Stimulated activated CD8-positive, alpha-beta memory T cell treated with anti-CD3 and anti-CD28 coated beads, Interleukin-4, amount 100 ng/mL, for 24 hours (primary cell): ENCODE results near the gene MAML3.

Experiments used
- DNase-seq: peaks from one replicate; pipeline ENCODE4 v3.0.0-alpha.2; 2020; ENCODE audit warnings: low read depth

The MAML3 gene

GRCh38 chr4:140046016-140046415 lies 108.0 kb downstream of the MAML3 start:
- DNase-seq, result no peak

- DNase-seq, result no peak
These were observed 109.6 kb downstream of the MAML3 start for GRCh38 chr4:140044337-140044902.

GRCh38 chr4:140042634-140043033 lies 111.3 kb downstream of the MAML3 start:
- DNase-seq, result no peak

- no peak for DNase-seq
These were observed 115.9 kb downstream of the MAML3 start for GRCh38 chr4:140038031-140038533.

GRCh38 chr4:140037353-140038030 lies 116.5 kb downstream of the MAML3 start:
- DNase-seq, result no peak

GRCh38 chr4:140031706-140032105 lies 122.3 kb downstream of the MAML3 start:
- no peak for DNase-seq

GRCh38 chr4:140031061-140031460 lies 122.9 kb downstream of the MAML3 start:
- DNase-seq, result no peak

GRCh38 chr4:140028676-140029517 lies 125.1 kb downstream of the MAML3 start:
- DNase-seq, result no peak

GRCh38 chr4:140028101-140028500 lies 125.9 kb downstream of the MAML3 start:
- DNase-seq, result no peak

GRCh38 chr4:140027101-140027500 lies 126.9 kb downstream of the MAML3 start:
- no peak for DNase-seq

GRCh38 chr4:140025470-140025869 lies 128.5 kb downstream of the MAML3 start:
- DNase-seq, result no peak

GRCh38 chr4:140020457-140021361 lies 133.3 kb downstream of the MAML3 start:
- no peak for DNase-seq

GRCh38 chr4:140019619-140020347 lies 134.2 kb downstream of the MAML3 start:
- DNase-seq, result no peak

- DNase-seq, result no peak
These were observed 134.9 kb downstream of the MAML3 start for GRCh38 chr4:140018931-140019618.

GRCh38 chr4:140014284-140014683 lies 139.7 kb downstream of the MAML3 start:
- no peak for DNase-seq

GRCh38 chr4:140012688-140013486 lies 141.1 kb downstream of the MAML3 start:
- peak; percentile 33 for DNase-seq

GRCh38 chr4:140005699-140006098 lies 148.3 kb downstream of the MAML3 start:
- no peak for DNase-seq

- DNase-seq, result no peak
These were observed 148.9 kb downstream of the MAML3 start for GRCh38 chr4:140004922-140005627.

GRCh38 chr4:140004549-140004895 lies 149.5 kb downstream of the MAML3 start:
- DNase-seq, result no peak
